Cerebellar nuclear complex (tissue), 1 donor: ENCODE measurements around the gene EMILIN2.

Source experiments
- DNase-seq, 2 experiments: peaks; one replicate each; lab custom pipeline; 2025; lab: John Stamatoyannopoulos, UW

Gene EMILIN2

DNA sequence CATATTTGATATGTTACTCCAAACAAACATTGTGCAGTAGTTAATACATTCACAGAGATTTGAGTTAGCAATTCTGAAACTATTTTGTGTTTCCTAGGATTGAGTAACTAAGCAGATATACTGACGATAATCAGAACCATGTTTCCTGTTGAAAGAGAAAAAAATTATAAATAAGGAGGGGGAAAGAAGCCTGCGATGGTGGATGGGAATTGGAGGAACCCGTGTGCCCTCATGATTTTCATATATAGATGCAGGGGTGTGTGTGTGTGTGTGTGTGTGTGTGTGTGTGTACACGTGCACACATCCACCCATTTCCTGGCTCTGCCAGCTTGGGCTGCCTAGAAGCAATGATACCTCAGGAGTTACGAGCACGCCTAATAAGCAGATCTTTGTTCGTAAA lies 109.2 kb downstream of the EMILIN2 start:
- no peak for DNase-seq

DNA sequence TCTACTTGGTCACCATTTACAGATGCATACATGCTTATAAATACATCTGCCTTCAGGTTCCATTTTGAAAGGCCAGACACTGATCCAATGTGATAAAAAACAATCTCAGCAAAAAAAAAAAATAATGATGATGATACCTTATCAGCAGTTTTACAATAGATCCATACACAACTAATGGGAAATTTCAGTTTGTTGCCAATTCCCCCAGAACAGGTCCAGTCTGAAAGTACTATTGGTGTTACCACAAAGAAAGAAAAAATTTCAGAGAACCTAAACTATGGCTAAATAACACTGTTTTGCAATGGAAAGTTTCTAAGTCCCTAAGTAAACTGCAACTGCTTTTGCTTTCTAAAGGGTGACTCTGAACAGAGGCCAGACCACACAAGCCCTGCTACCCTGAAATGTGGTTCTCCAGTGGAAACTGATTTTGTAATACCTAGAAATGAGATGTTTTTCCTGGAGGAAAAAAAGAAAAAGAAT lies 112.1 kb downstream of the EMILIN2 start:
- DNase-seq, result no peak

DNA sequence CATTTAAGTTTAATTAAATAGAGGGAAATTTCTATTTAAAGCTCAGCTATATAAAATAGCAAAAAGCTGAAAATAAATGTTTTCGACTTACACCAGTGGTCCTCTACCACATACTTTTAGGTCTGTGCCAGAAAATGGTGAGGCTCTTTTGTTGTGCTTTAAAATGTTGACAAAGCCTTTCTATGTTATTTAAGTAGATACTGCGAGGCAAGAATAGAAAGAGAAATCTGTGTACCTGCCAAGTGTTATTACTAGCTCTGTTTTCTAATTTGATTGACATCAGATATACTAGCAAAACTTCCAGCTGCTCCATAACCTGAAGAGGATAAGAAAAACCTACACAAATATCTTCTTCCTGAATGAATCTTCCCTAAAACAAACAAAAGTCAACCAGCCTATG lies 112.5 kb downstream of the EMILIN2 start:
- DNase-seq, result no peak

DNA sequence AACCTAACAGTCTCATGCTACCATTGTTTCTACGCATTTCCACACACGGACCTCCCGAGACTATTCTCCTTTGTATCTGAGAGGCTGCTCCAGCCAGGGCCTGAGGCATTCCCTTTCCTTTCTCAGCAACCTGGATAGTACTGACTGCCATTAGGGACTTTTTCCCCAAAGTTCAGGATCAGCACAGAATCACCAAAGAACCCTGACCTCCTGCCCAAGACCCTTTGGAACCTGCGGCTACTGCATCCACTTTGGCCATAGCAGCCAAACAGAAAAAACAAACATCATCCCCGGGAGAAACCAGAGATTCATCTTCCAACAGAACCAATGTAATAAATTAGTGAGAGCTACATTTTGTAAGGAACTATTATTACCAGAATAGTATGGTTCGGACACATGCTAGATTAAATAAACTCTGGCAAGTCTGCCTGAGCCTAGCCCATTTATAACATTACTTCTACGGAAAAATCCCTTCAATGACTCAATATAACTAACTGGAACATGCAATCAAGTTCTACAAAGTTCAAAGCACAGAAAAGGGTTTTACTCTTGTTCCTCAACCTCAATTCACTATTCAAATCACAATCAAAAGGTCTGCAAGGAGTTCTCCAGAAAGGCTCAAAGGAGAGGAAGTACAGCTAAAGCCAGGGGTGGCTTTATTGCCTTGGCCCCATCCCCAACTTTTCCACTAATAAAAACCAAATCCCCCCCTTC lies 114.3 kb downstream of the EMILIN2 start:
- no peak for DNase-seq

DNA sequence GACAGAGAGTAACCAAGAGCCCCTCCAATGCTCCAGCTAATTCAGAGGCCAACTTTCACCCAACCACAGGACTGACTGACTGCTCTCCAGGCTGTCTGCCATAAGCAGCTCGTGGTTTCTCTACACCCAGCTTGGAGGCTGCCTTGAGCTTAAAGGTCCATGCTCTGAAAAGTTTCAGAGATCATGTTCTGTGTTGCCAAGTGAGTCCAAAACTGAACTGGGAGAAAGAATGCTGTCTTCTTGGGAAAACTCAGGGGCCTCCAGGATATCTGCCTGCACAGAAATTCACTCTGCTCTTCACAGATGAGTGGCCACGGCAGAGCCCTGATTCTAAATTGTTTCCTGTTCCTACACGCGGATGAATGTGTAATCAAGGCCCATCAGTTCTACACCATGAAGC lies 115.0 kb downstream of the EMILIN2 start:
- DNase-seq, result no peak

DNA sequence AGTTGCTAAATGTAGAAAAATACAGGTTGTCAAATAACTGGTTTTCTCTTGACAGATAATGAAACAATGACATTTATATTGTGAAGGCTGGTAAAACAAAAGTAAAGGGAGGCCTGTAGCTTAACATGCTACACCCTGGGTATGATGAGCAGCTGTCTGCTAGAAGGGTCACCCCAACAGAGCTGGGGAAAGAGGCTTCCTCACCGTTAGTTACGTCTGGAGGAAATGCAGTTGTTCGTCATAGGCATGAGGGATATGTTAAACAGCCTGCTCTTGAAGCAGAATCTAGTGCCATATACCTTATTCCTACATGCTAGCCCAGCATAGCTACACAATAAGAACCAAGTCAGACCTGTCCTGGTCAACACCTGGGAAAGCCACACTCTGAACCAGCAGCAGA lies 116.2 kb downstream of the EMILIN2 start:
- no peak for DNase-seq

DNA sequence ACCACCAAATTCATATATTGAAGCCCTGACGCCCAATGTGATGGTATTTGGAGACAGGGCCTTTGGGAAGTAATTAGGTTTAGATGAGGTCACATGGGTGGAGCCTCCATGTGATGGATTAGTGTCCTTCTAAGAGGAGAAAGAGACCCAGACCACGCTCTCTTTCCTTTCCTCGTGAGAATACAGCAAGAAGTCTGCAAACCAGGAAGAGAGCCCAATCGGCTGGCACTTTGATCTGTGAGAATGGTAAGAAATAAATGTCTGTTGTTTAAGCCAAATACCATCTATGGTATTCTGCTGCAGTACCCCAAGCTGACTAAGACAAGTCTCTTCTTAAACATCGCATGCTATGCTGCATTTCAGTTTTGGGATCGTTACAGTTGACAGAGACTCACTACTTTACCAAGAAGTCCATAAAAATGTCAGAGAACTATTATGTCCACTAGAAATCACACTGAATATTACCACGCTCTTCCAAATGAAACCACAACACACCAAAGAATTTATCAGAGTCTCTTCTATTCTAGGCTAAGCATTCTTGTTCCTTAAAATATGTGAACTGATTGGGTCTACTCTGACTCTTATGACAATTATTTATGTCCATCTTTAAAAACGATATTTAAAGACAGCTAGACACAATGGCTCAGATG lies 117.7 kb downstream of the EMILIN2 start:
- no peak for DNase-seq
